GM18508 (cell line): ENCODE data around the gene MTSS2.

Source experiments
- ATAC-seq: cut with Tn5 transposase; IDR thresholded peaks from one replicate; pipeline ENCODE4 v1.9.1; 2021; ENCODE audit warnings: moderate number of reproducible peaks; ENCODE audit not compliant: insufficient read depth, unreplicated experiment

Gene MTSS2

DNA sequence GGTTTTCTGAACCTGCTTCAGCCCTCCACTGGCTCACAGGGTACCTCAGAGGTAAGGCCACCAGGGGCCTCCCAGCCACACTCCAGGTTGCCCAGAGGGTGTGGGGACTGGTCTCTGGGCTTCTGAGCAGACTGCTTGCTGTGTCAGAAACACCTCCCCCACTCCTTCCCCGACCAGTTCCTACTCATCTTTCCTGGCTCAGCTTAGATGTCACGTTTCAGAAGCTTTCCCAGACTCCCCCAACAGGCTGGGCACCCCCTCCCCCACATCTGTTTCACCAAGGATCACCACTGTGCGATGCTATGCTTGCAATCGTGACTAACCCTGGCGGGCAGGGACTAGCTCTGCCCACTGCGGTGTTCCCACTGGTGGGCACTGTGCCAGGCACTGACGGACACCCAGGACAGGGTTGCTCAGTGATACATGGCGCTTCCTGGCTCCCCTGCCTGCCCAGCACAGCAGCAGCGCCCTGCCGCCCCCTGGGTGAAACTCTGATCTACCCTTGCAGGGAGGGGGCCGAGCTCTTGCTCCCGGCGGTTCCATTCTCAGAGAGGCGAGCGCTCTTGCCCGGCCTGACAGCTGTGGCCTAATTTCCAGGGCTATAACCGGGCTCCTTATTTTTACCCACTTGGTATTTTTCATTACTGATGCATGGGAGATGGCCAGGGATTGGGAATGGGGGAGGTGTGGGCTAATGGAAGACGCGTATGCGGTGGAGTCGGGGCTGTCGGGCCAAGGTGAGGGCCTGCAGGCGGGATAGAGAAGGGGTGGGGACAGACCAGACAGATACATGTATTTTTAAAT lies 29.4 kb upstream of the MTSS2 start:
- no peak for ATAC-seq

DNA sequence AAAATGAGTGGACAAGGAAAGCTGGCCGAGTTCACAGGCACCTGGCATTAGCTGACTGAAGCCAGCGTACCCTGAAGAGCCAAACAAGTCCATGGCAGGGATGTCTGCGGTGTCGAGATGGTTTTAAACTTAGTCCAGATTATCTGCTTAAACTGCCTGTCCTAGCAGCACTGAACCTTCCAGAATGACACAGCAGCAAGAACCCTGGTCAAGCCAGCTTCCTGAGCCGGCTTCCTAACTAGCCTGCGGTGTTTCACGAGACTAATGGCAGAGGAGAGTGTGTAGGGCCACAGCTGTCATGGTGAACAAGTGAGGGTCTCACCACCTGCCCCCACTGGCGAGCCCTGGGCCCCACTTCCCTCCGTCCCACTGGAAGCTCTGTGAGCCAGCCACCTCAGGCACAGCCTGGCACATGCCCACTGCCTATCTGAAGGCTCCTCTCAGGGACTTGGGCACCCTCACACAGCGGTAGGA lies 28.8 kb upstream of the MTSS2 start:
- ATAC-seq, result no peak

- ATAC-seq, result no peak
These were observed 28.0 kb upstream of the MTSS2 start for GRCh38 chr16:70713824-70714223.

DNA sequence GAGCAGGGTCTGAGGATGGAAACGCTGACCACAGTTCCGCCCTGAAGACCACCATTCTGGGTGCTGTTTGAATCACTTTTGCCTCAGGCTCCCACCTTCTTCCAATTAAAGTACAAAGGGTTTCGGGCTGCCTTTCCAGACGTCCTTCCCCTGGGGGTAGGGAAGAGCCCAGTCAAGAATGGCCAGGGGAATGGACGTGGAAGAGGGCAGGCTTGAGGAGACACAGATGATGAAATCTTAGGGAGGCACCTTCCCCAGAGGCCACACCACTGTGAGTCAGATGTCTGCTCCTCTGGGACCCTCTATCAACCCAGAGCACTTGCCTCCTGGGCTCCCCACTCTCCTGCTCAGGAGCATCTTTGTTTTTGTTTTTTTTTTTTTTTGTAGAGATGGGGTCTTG lies 27.5 kb upstream of the MTSS2 start:
- no peak for ATAC-seq

DNA sequence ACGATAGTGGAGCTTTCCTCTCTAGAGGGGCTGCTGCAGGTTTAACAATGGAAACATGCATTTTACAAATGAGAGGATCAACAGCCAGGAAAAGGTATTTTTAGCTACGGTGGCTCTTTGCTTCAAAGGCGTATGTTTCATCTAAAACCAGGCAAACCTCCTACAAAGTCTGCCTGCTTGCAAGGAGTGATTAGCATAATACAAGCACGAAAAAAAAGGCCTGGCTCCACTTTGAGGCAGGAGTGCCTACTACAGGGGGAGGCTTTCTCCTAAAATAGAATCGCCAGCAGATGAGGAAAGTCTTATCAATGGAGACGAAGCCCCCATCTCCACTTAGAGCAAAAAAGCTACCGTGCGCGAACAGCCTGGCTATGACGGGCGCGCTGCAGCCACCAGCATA lies 27.1 kb upstream of the MTSS2 start:
- ATAC-seq, result no peak

GRCh38 chr16:70712359-70712758 lies 26.5 kb upstream of the MTSS2 start:
- ATAC-seq, result no peak

GRCh38 chr16:70711211-70712031 lies 25.6 kb upstream of the MTSS2 start:
- ATAC-seq, result no peak

DNA sequence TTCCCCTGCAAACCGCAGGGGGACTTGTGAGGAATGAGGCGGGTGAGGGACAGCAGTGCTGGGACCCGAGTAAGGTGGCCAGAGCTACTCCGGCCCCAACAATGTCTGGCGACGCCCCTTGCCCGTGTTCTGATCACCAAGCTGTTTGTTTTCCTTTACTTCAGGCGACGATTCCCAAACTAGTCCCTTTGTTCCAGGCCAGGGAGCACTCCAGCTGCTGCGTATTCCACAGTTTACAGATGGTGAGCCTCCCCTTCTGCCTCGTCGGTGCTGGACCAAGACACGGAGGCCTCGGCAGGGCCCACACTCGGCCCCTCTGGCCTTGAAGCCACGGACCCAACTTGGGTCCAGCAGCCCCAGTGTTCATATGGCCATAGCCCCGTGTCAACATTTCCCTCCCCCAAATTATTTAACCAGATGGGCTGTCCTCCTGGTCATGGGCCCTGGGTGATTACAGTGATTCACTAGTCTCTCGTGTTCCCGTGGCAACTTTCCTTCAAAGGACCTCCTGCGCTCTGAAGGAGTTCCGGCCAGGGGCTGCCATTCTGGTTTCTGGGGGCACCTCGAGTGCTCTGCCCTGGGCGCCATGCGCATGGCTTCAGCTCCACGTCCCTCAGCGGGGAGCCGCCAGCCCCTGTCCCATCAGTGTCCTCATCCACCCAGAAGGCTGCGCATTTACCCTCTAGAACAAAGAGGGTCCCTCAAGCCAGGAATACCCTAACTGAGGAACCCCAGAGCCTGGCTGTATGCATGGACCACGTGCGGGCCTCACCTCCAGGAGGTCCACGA lies 24.8 kb upstream of the MTSS2 start:
- no peak for ATAC-seq

- no peak for ATAC-seq
These were observed 24.1 kb upstream of the MTSS2 start for GRCh38 chr16:70709942-70710341.

DNA sequence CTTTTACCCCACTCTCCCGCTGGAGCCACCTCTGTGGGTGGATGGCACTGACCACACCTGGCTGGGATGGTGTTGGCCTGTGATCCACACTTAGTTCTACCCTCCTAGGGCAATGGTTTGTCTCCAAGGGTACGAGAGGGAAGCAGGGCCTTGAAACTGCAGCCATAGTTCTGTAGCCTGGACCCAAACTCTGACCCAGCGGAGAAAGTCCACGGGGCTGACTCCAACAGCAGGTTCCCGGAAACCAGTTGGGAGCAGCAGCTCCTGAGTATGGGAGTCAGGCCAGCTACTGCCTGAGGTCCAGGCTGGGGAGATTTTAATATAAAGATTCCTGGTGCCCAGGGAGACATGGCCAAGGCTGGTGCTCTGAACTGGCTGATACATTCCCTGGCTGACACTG lies 23.6 kb upstream of the MTSS2 start:
- ATAC-seq, result no peak

- no peak for ATAC-seq
These were observed 22.8 kb upstream of the MTSS2 start for GRCh38 chr16:70708366-70709246.

- no peak for ATAC-seq
These were observed 21.2 kb upstream of the MTSS2 start for GRCh38 chr16:70706948-70707465.

DNA sequence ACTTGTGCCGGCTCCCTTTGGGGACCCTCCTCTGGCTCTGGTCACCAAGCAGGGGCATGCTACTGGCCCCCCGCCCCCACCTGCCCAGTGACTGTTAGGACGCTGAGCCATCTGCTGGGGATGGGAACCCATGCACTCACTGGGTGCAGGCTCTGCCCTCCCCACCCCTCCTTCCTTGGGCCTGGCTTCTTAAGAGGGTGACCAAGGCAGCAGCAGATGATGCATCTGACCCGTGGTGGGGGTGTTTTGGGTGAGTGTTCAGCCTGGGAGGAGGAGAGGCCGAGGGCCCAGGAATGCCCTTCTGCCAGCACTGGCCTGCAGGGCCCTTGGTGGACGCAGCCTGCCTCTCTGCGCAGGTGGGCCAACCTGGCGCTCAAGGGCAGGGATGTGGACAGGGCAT lies 19.2 kb upstream of the MTSS2 start:
- no peak for ATAC-seq

DNA sequence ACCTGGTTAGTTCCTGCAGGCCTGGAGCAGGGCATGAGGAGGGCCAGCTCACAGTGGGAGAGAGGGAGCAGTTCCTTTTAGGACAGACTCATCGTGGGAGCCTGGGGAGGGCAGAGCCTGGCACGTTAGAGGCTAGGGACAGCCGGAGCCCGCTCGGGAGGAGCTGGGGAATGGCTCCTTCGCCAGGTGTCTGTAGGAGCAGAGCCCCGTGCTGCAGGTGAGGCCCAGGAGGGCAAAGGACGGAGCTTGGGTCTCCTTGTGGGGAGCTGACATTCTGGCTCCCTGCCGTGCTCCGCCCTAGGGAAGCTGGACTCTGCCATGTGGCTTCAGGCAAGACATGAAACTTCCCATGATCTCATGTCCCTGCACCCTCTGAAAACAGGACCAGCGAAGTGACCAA lies 18.7 kb upstream of the MTSS2 start:
- no peak for ATAC-seq

- no peak for ATAC-seq
These were observed 18.1 kb upstream of the MTSS2 start for GRCh38 chr16:70703835-70704381.

DNA sequence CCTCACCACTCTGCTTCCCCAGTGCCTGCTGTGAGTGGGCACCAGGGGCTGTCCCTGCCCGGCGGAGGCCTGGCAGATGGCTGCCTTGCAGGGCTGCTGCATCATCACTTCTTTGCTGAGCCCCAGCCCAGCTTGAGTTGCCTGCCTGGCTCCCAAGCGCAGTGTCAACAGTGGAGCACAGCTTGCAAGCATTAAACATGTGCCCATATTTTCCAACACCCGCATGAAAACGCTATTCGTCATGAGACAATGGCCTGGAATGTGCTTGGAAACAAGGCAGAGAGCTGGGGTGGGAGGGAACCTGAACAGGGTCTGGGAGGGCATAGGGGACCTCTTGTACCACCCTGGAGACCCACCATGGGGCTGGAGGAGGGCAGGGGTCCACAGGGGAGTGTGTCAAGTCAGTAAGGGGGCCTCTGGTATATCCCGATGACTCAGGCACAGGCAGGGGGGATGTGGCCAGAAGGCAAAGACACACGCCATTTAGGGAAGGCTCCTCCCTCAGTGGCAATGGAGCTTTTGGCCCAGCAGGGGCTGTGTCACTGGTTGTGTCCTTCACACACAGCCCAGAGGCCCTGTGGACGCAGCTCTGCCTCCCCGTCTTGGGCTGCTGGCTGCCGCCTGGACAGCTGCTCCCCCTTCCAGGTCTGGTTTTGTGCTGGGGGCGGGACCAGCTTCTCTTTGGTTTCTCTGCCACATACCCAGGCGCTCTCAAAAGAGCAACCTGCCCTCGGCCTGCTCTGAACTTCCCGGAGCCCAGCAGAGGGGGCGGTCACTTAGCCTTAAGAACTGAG lies 17.4 kb upstream of the MTSS2 start:
- no peak for ATAC-seq

GRCh38 chr16:70702624-70703023 lies 16.8 kb upstream of the MTSS2 start:
- ATAC-seq, result no peak

DNA sequence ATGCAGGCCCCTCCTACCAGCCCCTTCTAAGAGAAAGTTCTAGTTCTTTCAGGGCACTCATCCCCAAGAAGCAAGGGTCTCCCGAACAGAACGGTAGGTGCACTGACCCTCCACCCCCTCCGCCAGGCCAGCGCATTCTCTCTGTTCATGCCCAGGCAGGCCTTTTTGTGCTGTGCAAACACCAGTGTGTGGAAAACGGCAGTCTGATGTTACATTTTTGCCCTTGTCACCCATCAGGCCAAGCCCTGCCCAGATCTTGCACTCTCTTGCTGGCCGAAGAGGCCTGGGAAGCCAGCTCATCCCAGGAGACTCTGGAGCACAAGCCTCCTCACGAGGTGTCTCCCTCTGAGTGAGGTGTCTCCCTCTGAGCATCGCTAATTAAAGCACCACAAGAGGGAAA lies 16.1 kb upstream of the MTSS2 start:
- no peak for ATAC-seq

- no peak for ATAC-seq
These were observed 15.7 kb upstream of the MTSS2 start for GRCh38 chr16:70701596-70701995.
